ENCODE measurements around the gene A1BG. TPM values are rescaled to one million over a fixed set of nuclear protein-coding genes. Genes with fewer than 3 reads are reported as not detected.
A peak's percentile ranks its signal among the peaks of the same experiment; 100 is the strongest.

A1BG gene
- total RNA-seq, 1 donor, result 1.3 TPM

DNA sequence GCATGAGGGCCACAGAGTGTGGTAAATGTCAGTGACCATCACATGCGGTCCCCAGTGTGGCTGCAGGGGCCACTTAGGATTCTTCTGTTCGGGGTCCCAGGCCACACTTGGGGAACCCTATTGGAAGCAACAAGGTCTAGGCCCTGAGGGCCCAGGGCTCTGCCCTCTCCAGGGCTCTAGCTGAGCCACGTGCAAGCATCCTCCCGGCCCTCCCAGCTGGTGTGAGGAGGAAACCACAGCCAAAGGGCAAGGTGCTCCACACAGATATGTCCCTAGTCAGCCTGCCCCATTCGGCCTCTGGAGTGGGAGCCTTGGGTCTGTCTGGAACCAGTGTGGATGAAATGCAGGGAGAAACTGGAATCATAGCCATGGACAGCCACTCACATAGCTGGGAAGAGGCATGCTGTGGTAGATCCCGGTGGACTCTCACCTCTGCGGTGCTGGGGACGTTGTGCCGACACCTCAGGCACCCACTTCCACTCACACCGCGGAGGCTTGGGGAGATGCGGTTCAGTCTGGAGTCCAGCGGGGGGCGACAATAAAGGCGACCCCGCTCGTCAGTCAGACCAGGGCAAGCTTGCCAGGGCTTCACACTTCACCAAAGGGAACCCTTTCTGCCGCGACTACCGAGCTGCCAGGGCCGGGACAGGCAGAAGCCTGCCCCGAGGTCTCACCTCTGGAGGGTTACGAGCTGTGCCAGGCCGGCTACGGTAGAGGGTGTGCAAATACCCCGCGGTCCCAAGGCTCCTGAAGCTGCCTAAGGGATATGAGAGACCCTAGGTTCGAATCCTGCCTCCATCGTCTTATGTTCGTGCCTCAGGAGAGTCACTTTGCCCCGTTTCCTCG is 13.5 kb upstream of the A1BG start:
- no peak for DNase-seq (ENCODE audit: low read depth)
- TF ChIP-seq, protein P1, sequence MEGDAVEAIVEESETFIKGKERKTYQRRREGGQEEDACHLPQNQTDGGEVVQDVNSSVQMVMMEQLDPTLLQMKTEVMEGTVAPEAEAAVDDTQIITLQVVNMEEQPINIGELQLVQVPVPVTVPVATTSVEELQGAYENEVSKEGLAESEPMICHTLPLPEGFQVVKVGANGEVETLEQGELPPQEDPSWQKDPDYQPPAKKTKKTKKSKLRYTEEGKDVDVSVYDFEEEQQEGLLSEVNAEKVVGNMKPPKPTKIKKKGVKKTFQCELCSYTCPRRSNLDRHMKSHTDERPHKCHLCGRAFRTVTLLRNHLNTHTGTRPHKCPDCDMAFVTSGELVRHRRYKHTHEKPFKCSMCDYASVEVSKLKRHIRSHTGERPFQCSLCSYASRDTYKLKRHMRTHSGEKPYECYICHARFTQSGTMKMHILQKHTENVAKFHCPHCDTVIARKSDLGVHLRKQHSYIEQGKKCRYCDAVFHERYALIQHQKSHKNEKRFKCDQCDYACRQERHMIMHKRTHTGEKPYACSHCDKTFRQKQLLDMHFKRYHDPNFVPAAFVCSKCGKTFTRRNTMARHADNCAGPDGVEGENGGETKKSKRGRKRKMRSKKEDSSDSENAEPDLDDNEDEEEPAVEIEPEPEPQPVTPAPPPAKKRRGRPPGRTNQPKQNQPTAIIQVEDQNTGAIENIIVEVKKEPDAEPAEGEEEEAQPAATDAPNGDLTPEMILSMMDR (IDR thresholded peaks at IDR 0.05; ENCODE audit: insufficient read depth, low read depth, low read length), result no peak
- no peak overlapping the region for H3K4me3 ChIP-seq (ENCODE audit: low read depth, low read length)

DNA sequence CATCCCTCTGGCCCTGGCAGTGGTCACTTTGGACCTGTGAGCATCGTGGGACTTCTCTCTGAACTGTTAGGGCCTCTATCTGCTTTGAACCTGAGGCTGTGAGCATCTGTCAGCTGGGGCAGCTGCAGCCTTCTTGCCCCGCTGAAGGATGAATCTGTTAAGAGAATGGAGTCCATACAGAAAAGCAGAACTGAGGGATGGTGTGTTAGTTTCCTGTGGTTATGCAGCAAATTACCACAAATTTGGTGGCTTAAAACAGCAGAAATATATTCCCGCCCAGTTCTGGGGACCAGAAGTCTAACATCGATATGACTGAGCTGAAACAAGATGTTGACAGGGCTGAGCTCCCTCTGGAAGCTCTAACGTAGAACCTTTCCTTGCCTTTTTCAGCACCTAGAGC is 10.9 kb upstream of the A1BG start:
- DNase-seq (ENCODE audit: low read depth), result no peak
- H3K4me3 ChIP-seq (ENCODE audit: low read depth, low read length), result no peak overlapping the region
- TF ChIP-seq, protein P1 (IDR thresholded peaks at IDR 0.05; ENCODE audit: insufficient read depth, low read depth, low read length), result no peak

DNA sequence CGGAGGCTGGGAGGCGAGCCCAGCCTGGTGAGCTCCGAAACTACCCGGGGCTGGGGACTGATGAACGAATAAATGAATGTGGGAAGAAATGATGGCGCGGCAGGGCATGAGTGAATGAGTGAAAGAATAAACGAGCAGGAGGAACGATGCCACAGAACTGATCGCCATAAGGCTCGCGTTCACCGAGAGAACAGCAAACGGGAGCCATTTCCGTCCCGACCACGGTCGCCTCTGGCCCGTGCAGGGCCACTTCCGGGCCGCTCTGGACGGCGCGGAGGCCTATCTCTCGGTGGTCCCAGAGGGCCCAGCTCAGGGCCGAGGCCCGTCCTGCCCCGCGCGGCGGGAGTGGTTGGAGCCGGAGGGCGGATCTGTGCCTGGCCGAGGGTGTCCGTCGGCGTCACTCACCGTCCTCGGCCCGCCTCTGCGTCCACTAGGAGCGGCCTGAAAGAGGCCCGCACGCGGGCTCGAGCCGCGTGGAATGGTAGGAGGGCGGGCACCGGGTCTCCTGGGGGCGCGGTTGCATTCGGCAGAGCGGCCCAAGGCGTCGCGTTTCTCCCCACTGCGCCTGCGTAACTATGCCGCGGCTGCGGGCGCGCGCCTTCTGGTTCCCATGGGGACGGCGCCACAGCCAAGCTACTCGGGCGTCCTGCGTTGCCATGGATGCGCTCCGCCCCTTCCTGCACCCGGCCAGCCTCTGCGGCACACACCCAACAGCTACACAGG is 9.1 kb upstream of the A1BG start, which contains the start of gene ZNF497:
Gene ZNF497, minus strand, starts transcription at position 480 of the 723 bp plus-strand sequence. CDS start 5,116 bp downstream, outside the sequence.
- DNase-seq (ENCODE audit: low read depth), result peak; percentile 97
- TF ChIP-seq, protein P1 (IDR thresholded peaks at IDR 0.05; ENCODE audit: insufficient read depth, low read depth, low read length), result peak; percentile 0
- H3K4me3 ChIP-seq (ENCODE audit: low read depth, low read length), result peak within 1 kb of the TSS; percentile 75

DNA sequence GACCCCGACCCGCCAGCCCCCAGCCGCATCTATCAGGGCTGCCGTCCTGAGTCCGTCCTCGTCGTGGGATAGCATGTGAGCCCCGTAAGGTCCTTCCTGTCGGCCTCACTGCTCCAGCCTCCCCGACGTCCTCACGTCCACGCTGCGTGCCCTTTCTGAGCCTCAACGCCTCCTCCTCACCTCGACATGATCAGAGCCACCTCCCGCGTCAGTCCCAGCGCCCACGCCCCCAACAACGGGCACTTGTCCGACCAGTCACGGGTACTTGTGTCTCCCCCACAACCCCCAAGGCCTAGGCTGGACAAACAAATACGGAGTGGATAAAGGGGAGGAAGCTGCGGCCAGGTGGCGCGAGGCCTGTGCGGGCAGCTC is 8.6 kb upstream of the A1BG start:
- no peak for DNase-seq (ENCODE audit: low read depth)
- TF ChIP-seq, protein P1 (IDR thresholded peaks at IDR 0.05; ENCODE audit: insufficient read depth, low read depth, low read length), result peak; percentile 8
- H3K4me3 ChIP-seq (ENCODE audit: low read depth, low read length), result peak overlapping the region; percentile 75

DNA sequence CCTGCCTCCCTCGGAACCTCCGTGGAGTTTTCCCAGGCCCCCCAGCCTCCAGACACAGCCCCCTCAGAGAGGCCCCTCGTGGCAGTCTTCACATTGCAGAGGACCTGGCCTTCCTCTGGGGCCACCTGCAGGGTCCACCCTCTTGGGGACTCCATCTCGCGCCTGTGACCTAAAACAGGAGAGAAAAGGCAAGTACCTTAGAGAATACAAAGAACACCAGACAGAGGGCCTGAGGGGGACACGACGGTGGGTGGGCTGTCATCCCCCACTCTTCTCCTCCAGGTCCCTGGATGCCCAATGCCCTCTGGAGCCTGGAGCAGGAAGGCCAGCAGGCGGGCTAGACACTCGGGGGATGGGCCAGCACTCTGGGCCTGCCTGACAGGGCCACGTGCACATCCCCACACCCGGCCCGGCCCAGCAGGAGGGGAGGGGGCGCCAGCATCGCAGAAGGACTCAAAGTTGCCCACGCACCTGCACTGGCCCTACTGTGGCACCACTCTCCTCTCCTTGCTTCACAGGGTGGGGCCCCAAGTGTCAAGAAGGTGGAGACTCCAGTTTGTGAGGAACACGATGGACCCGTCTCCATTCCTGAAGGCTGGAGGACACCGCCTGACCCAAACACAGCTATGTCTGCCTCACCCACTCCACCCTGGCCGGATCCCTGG is 4.3 kb upstream of the A1BG start:
- no peak overlapping the region for H3K4me3 ChIP-seq (ENCODE audit: low read depth, low read length)
- no peak for DNase-seq (ENCODE audit: low read depth)
- TF ChIP-seq, protein P1 (IDR thresholded peaks at IDR 0.05; ENCODE audit: insufficient read depth, low read depth, low read length), result no peak

DNA sequence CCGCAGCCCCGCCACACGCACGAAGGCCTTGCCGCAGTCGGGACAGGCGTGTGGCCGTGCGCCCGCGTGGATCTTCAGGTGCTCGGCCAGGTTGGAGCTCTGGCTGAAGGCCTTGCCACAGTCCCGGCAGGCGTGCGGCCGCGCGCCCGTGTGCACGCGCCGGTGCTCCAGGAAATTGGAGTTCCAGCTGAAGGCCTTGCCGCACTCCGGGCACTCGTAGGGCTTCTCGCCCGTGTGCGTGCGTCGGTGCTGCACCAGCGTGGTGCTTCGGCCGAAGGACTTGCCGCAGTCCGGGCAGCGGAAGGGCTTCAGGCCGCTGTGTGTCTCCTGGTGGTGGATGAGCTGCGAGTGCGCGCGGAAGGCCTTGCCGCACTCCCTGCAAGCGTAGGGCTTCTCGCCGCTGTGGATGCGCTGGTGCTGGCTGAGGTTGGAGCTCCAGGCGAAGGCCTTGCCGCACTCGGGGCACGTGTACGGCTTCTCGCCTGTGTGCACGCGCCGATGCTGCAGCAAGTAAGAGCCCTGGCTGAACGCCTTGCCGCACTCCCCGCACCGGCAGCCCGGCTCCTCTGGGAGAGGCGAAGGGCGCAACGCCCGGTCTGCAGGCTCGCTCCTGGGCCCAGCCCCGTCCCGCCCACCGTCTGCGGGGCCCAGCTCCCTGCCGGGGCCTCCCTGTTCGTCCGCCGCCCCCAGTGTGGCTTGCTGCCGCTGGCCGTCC is 3.6 kb upstream of the A1BG start:
- TF ChIP-seq, protein P1 (IDR thresholded peaks at IDR 0.05; ENCODE audit: insufficient read depth, low read depth, low read length), result no peak
- H3K4me3 ChIP-seq (ENCODE audit: low read depth, low read length), result peak overlapping the region; percentile 45
- DNase-seq (ENCODE audit: low read depth), result peak; percentile 17
